ENCODE data around the gene PADI1. TPM values are rescaled to one million over a fixed set of nuclear protein-coding genes. Genes with fewer than 3 reads are reported as not detected.

PADI1 gene
- total and polyA plus RNA-seq, 2 of the 8 experiments (the other 6 are each of a cell fraction or from before 2014, with no cell fraction given) = 0.20 to 0.30 TPM

- Histone ChIP-seq H4K5ac (ENCODE audit: insufficient read length, low read depth, low read length) (no peak overlapping the region), H3K79me2 (ENCODE audit: control insufficient read depth in 1 of 2, insufficient read depth in 2 of 2, low read length in 2 of 2) (no peaks in the 10 kb centered on the region), H3K4me3 (ENCODE audit: extremely low read depth in 1 of 4, insufficient read depth in 2 of 4, low read depth in 3 of 4, low read length in 4 of 4) (no peak overlapping the region), H3K36me3 (ENCODE audit: control insufficient read depth in 2 of 4, insufficient read depth in 4 of 4, low read length in 3 of 4) (no peaks in the 10 kb centered on the region), H3K4me1 (replicated peaks in 1 of 4; ENCODE audit: control insufficient read depth in 3 of 4, insufficient read depth in 4 of 4, low read length in 3 of 4) (no peaks in the 10 kb centered on the region), H2BK12ac (ENCODE audit: low read depth, low read length) (no peak overlapping the region), H4K91ac (replicated peaks; ENCODE audit: insufficient read length, low read length) (no peak overlapping the region), H2AK5ac (ENCODE audit: low read depth, low read length) (no peak overlapping the region), H3K79me1 (ENCODE audit: low read depth, low read length) (no peaks in the 10 kb centered on the region), H3K23ac (ENCODE audit: insufficient read length) (no peak overlapping the region), H4K20me1 (replicated peaks in 1 of 2; ENCODE audit: control insufficient read depth in 1 of 2, insufficient read depth in 2 of 2, low read length in 2 of 2) (no peaks in the 10 kb centered on the region), H2AFZ (ENCODE audit: low read length) (no peak overlapping the region), H3K56ac (replicated peaks; ENCODE audit: insufficient read length, low read depth, low read length) (no peak overlapping the region), H3K27ac (ENCODE audit: low read depth, low read length) (no peak overlapping the region), H2BK5ac (ENCODE audit: low read depth, low read length) (no peak overlapping the region), H3K4ac (replicated peaks; ENCODE audit: insufficient read length, low read depth, low read length) (no peak overlapping the region), H3K4me2 (ENCODE audit: insufficient read depth in 1 of 2, low read depth in 2 of 2, low read length in 2 of 2) (no peak overlapping the region), H3K9me3 (ENCODE audit: insufficient read depth in 2 of 2, low read depth in 1 of 2, low read length in 1 of 2) (no peaks in the 10 kb centered on the region), H3K18ac (ENCODE audit: extremely low read depth, low read length) (no peak overlapping the region), H3K27me3 (replicated peaks in 1 of 4; ENCODE audit: control insufficient read depth in 3 of 4, extremely low read depth in 1 of 4, insufficient read depth in 3 of 4, low read length in 3 of 4) (peaks cover 0 to 2% (median 0%) of the 10 kb centered on the region in 4 experiments; a peak in 1 of 7 replicates), H2BK15ac (ENCODE audit: low read length) (no peak overlapping the region), H4K8ac (ENCODE audit: extremely low read depth, insufficient read depth, low read length) (no peak overlapping the region), H2BK120ac (replicated peaks; ENCODE audit: low read depth, low read length) (no peak overlapping the region), H3K9ac (replicated peaks in 1 of 4; ENCODE audit: extremely low read depth in 1 of 4, low read depth in 3 of 4, low read length in 3 of 4) (no peak overlapping the region), H2BK20ac (ENCODE audit: low read length) (no peak overlapping the region), H3K14ac (ENCODE audit: insufficient read length) (no peak overlapping the region), H3K23me2 (ENCODE audit: low read depth, low read length) (no peaks in the 10 kb centered on the region; the same call in 1 of the 2 replicates)
- DNase-seq (ENCODE audit: low read depth in 1 of 2, low spot score in 2 of 2) (no peak), FAIRE-seq (no peak)
- POLR2A ChIA-PET (ENCODE audit: partially characterized antibody) = interaction anchor here (0.6 to 1.5 kb wide), 2 partner anchors 9 to 43 kb away, joined by 3 read pairs; no protein-coding TSS in a partner anchor
- WGBS, 2 experiments (ENCODE audit: extremely low coverage in 1 of 2, insufficient coverage in 1 of 2, insufficient read length in 1 of 2, insufficient replicate concordance in 2 of 2, low coverage in 1 of 2, low lambda C conversion rate in 2 of 2, missing lambda C conversion rate in 1 of 2) = 87% methylated on average over 24 of the region's 24 CpGs; no CpG with 5 or more reads in 1 of the 2 experiments
- CTCF ChIA-PET (ENCODE audit: partially characterized antibody) = interaction anchor here (0.6 to 3.7 kb wide), 11 partner anchors 9 to 1921 kb away, joined by 3 to 19 read pairs (median 3); partner anchors contain the start of gene PADI3
- TF ChIP-seq SP1 (IDR thresholded peaks at IDR 0.05; ENCODE audit: low read depth, low read length) (no peak), POLR2AphosphoS5 (IDR thresholded peaks at IDR 0.05; ENCODE audit: low read depth, low read length) (no peak), KDM5A (IDR thresholded peaks at IDR 0.05; ENCODE audit: low read length) (no peak), YY1 (IDR thresholded peaks at IDR 0.05; ENCODE audit: low read depth, low read length) (no peak), TAF7 (optimal IDR thresholded peaks at IDR 0.05; ENCODE audit: borderline replicate concordance, low read depth, low read length) (no peak), POU5F1 (IDR thresholded peaks at IDR 0.05; ENCODE audit: low read depth, low read length) (no peak), BCL11A (IDR thresholded peaks at IDR 0.05; ENCODE audit: low read depth in 2 of 2, low read length in 2 of 2) (no peak), FOSL1 (IDR thresholded peaks at IDR 0.05; ENCODE audit: insufficient read depth, low read depth, low read length) (no peak), CREB1 (IDR thresholded peaks at IDR 0.05) (no peak), CTBP2 (IDR thresholded peaks at IDR 0.05; ENCODE audit: borderline replicate concordance, insufficient read depth, insufficient read length, low read length) (no peak), SP2 (IDR thresholded peaks at IDR 0.05; ENCODE audit: low read length) (no peak), SAP30 (IDR thresholded peaks at IDR 0.05; ENCODE audit: insufficient read depth, insufficient replicate concordance, low read length) (no peak), TCF12 (IDR thresholded peaks at IDR 0.05; ENCODE audit: low read depth, low read length) (no peak)
These were observed 54.4 kb downstream of the PADI1 start for GRCh38 chr1:17259233-17259873.
